AG09309 (cell line): ENCODE measurements around the gene SDK2.

Source experiments
- DNase-seq: peaks from one replicate; pipeline ENCODE4 v3.0.0-alpha.2; 2010; ENCODE audit warnings: low read depth
- H3K4me3 ChIP-seq: 2 replicates; pipeline ENCODE4 v1.5.1; 2011; ENCODE audit warnings: mild to moderate bottlenecking, low read depth, low read length, moderate library complexity; ENCODE audit not compliant: control insufficient read depth
- CTCF ChIP-seq: IDR thresholded peaks from 2 replicates; pipeline ENCODE4 v1.5.1; 2011; ENCODE audit warnings: mild to moderate bottlenecking, low read depth, low read length, inconsistent platforms; ENCODE audit not compliant: insufficient read depth, control insufficient read depth; ENCODE audit errors: missing control alignments

Gene SDK2

GRCh38 chr17:73357981-73358380 is 286.3 kb downstream of the SDK2 start:
- no peak for DNase-seq
- TF ChIP-seq CTCF = no peak
- no peak overlapping the region for H3K4me3 ChIP-seq

- DNase-seq = no peak
- no peak overlapping the region for H3K4me3 ChIP-seq
- no peak for TF ChIP-seq CTCF
Measured at GRCh38 chr17:73357318-73357717, 286.9 kb downstream of the SDK2 start.

GRCh38 chr17:73356561-73357170 is 287.6 kb downstream of the SDK2 start:
- H3K4me3 ChIP-seq = no peak overlapping the region
- no peak for DNase-seq
- TF ChIP-seq CTCF = no peak

- no peak for DNase-seq
- no peak overlapping the region for H3K4me3 ChIP-seq
- no peak for TF ChIP-seq CTCF
Measured at GRCh38 chr17:73354423-73355284, 289.6 kb downstream of the SDK2 start.

GRCh38 chr17:73352261-73352660 is 292.0 kb downstream of the SDK2 start:
- no peak overlapping the region for H3K4me3 ChIP-seq
- no peak for TF ChIP-seq CTCF
- no peak for DNase-seq

GRCh38 chr17:73351764-73352163 is 292.5 kb downstream of the SDK2 start:
- H3K4me3 ChIP-seq = no peak overlapping the region
- DNase-seq = no peak
- no peak for TF ChIP-seq CTCF
